Measurements from ENCODE around the gene ZNF358. TPM values are rescaled to one million over a fixed set of nuclear protein-coding genes. Genes with fewer than 3 reads are reported as not detected.
A peak's percentile ranks its signal among the peaks of the same experiment; 100 is the strongest.

ZNF358 gene
- total and polyA plus RNA-seq, 2 of the 13 experiments (the other 11 are each of a cell fraction or from before 2014, with no cell fraction given): 9.1 to 37.0 TPM

DNA sequence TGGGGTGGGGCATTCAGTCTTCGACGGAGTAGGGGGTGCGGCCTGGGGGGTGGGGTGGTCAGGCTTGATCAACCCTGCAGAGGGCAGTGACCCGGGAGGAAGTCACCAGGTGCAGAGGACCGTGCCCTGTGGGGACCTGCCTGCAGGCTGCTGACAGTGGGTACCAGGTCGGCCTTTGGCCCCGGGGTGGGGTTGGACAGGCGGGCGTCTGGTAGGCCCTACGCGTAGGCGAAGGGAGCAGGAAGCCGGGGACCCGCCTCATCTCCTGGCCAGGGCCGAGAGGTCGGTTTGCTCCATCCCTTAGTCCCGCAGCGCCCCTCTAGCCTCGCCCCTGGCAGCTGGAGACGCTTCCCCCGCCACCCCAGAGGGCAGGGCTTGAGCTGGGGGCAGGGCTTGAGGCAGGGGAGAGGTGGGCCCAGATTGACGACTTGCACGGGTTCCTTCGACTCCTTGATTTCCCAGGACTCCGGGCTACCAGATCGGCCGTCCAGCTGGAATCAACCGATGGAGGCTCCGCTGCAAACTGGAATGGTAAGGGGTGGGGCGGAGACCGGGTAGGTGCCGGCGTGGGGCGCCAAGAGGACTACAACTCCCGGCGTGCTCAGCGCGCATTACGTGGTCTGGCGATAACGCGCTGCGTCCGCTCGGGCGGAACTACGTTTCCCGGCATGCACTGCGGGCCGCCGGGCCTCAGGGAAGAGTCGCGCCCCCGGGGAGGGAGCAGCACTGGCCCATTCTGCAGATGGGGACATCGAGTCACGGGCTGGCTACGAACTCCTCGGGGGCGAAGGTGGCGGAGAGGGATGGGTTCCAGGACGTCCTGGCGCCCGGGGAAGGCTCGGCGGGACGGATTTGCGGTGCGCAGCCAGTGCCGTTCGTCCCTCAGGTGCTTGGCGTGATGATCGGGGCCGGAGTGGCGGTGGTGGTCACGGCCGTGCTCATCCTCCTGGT is 19.4 kb downstream of the ZNF358 start, which contains the start of gene PNPLA6 (continued):
- no peak; the same call in 1 of the 2 replicates for TF ChIP-seq ZNF205 (CRISPR knock-in tag; IDR thresholded peaks at IDR 0.05)
- TF ChIP-seq ZNF775 (CRISPR knock-in tag; IDR thresholded peaks at IDR 0.05; ENCODE audit: borderline replicate concordance): no peak
- TF ChIP-seq, protein P1, sequence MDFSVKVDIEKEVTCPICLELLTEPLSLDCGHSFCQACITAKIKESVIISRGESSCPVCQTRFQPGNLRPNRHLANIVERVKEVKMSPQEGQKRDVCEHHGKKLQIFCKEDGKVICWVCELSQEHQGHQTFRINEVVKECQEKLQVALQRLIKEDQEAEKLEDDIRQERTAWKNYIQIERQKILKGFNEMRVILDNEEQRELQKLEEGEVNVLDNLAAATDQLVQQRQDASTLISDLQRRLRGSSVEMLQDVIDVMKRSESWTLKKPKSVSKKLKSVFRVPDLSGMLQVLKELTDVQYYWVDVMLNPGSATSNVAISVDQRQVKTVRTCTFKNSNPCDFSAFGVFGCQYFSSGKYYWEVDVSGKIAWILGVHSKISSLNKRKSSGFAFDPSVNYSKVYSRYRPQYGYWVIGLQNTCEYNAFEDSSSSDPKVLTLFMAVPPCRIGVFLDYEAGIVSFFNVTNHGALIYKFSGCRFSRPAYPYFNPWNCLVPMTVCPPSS (IDR thresholded peaks at IDR 0.05): no peak
- no peak for TF ChIP-seq NRL (CRISPR knock-in tag; IDR thresholded peaks at IDR 0.05; ENCODE audit: borderline replicate concordance)
- TF ChIP-seq RBM39 (IDR thresholded peaks at IDR 0.05; ENCODE audit: low read depth, low read length, poor library complexity, severe bottlenecking): peak; percentile 57
- no peak for TF ChIP-seq ZNF34 (CRISPR knock-in tag; IDR thresholded peaks at IDR 0.05; ENCODE audit: borderline replicate concordance)
- peak; percentile 68 for TF ChIP-seq TBX2 (CRISPR knock-in tag; IDR thresholded peaks at IDR 0.05; ENCODE audit: borderline replicate concordance)
- TF ChIP-seq MTF2 (CRISPR knock-in tag; IDR thresholded peaks at IDR 0.05; ENCODE audit: borderline replicate concordance): no peak
- peak; percentile 99 for TF ChIP-seq CREM (IDR thresholded peaks at IDR 0.05)
- TF ChIP-seq CREM (CRISPR knock-in tag; IDR thresholded peaks at IDR 0.05): no peak; the same call in 1 of the 2 replicates
- peak; percentile 61 for TF ChIP-seq PHF20 (CRISPR knock-in tag; IDR thresholded peaks at IDR 0.05)
- peak; percentile 12; the same call in 1 of the 2 replicates for TF ChIP-seq ZNF782 (CRISPR knock-in tag; IDR thresholded peaks at IDR 0.05; ENCODE audit: borderline replicate concordance)
- TF ChIP-seq, protein P2, sequence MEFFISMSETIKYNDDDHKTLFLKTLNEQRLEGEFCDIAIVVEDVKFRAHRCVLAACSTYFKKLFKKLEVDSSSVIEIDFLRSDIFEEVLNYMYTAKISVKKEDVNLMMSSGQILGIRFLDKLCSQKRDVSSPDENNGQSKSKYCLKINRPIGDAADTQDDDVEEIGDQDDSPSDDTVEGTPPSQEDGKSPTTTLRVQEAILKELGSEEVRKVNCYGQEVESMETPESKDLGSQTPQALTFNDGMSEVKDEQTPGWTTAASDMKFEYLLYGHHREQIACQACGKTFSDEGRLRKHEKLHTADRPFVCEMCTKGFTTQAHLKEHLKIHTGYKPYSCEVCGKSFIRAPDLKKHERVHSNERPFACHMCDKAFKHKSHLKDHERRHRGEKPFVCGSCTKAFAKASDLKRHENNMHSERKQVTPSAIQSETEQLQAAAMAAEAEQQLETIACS (CRISPR knock-in tag; IDR thresholded peaks at IDR 0.05): peak; percentile 36; the same call in 1 of the 2 replicates
- TF ChIP-seq GPN1 (CRISPR knock-in tag; IDR thresholded peaks at IDR 0.05; ENCODE audit: borderline replicate concordance): no peak
- TF ChIP-seq HDAC2 (CRISPR knock-in tag; IDR thresholded peaks at IDR 0.05): peak; percentile 81
- no peak for TF ChIP-seq ZNF644 (CRISPR knock-in tag; IDR thresholded peaks at IDR 0.05; ENCODE audit: low read depth)
- TF ChIP-seq, protein P3, sequence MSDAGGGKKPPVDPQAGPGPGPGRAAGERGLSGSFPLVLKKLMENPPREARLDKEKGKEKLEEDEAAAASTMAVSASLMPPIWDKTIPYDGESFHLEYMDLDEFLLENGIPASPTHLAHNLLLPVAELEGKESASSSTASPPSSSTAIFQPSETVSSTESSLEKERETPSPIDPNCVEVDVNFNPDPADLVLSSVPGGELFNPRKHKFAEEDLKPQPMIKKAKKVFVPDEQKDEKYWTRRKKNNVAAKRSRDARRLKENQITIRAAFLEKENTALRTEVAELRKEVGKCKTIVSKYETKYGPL (CRISPR knock-in tag; IDR thresholded peaks at IDR 0.05): no peak
- TF ChIP-seq ZNF337 (CRISPR knock-in tag; IDR thresholded peaks at IDR 0.05; ENCODE audit: borderline replicate concordance, low read depth): no peak
- TF ChIP-seq, protein P4, sequence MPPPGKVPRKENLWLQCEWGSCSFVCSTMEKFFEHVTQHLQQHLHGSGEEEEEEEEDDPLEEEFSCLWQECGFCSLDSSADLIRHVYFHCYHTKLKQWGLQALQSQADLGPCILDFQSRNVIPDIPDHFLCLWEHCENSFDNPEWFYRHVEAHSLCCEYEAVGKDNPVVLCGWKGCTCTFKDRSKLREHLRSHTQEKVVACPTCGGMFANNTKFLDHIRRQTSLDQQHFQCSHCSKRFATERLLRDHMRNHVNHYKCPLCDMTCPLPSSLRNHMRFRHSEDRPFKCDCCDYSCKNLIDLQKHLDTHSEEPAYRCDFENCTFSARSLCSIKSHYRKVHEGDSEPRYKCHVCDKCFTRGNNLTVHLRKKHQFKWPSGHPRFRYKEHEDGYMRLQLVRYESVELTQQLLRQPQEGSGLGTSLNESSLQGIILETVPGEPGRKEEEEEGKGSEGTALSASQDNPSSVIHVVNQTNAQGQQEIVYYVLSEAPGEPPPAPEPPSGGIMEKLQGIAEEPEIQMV (CRISPR knock-in tag; IDR thresholded peaks at IDR 0.05; ENCODE audit: low read depth): peak; percentile 95
- TF ChIP-seq, protein P5, sequence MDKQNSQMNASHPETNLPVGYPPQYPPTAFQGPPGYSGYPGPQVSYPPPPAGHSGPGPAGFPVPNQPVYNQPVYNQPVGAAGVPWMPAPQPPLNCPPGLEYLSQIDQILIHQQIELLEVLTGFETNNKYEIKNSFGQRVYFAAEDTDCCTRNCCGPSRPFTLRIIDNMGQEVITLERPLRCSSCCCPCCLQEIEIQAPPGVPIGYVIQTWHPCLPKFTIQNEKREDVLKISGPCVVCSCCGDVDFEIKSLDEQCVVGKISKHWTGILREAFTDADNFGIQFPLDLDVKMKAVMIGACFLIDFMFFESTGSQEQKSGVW (CRISPR knock-in tag; IDR thresholded peaks at IDR 0.05; ENCODE audit: borderline replicate concordance): no peak
- no peak for TF ChIP-seq HNF4G (IDR thresholded peaks at IDR 0.05; ENCODE audit: borderline replicate concordance, low read depth, low read length)
- no peak for TF ChIP-seq HNF4G (CRISPR knock-in tag; IDR thresholded peaks at IDR 0.05; ENCODE audit: borderline replicate concordance, low read depth)
- peak; percentile 92 for TF ChIP-seq ZNF335 (CRISPR knock-in tag; IDR thresholded peaks at IDR 0.05)
- no peak for TF ChIP-seq SKI (IDR thresholded peaks at IDR 0.05; ENCODE audit: partially characterized antibody)

All from HepG2 (cell line).